ENCODE measurements around the gene APPL1. TPM values are rescaled to one million over a fixed set of nuclear protein-coding genes. Genes with fewer than 3 reads are reported as not detected.
A peak's percentile ranks its signal among the peaks of the same experiment; 100 is the strongest.
"Not testable (repeated sequence)": the region's sequence is repeated elsewhere in the genome, so short reads cannot be mapped to it uniquely, and the experiment has no call there.

The APPL1 gene
- total RNA-seq, 1 donor: 69.1 TPM

- peak; percentile 16 for DNase-seq (ENCODE audit: low read depth)
- peak; percentile 21 for TF ChIP-seq CTCF (IDR thresholded peaks at IDR 0.05; ENCODE audit: insufficient read depth, low read length)
- H3K4me3 ChIP-seq (ENCODE audit: low read depth, low read length): no peak overlapping the region
Measured at GRCh38 chr3:57298041-57298440, 70.5 kb downstream of the APPL1 start.

- H3K4me3 ChIP-seq (ENCODE audit: low read depth, low read length): not testable (repeated sequence)
- peak; percentile 25 for DNase-seq (ENCODE audit: low read depth)
Measured at GRCh38 chr3:57303520-57303919, 76.0 kb downstream of the APPL1 start.

- TF ChIP-seq CTCF (IDR thresholded peaks at IDR 0.05; ENCODE audit: insufficient read depth, low read length): no peak
- no peak overlapping the region for H3K4me3 ChIP-seq (ENCODE audit: low read depth, low read length)
- no peak for DNase-seq (ENCODE audit: low read depth)
Measured at GRCh38 chr3:57309769-57310360, 82.3 kb downstream of the APPL1 start.

- no peak for DNase-seq (ENCODE audit: low read depth)
- no peak overlapping the region for H3K4me3 ChIP-seq (ENCODE audit: low read depth, low read length)
- TF ChIP-seq CTCF (IDR thresholded peaks at IDR 0.05; ENCODE audit: insufficient read depth, low read length): no peak
Measured at GRCh38 chr3:57314204-57314603, 86.7 kb downstream of the APPL1 start.

Other genes starting within 250 kb of the APPL1 start
- gene SPATA12, start 167.1 kb upstream of the APPL1 start, total RNA-seq (ENCODE audit: low replicate concordance): 0.09 TPM in 1 of 2 replicates, not detected in the other
- gene IL17RD, start 62.4 kb upstream of the APPL1 start, total RNA-seq (ENCODE audit: low replicate concordance): 9.5 and 13.6 TPM in 2 replicates
- 0.81 and 2.4 TPM in 2 replicates for gene HESX1, start 27.8 kb upstream of the APPL1 start, total RNA-seq (ENCODE audit: low replicate concordance)
- gene ASB14, start 65.0 kb downstream of the APPL1 start, total RNA-seq (ENCODE audit: low replicate concordance): under 0.01 TPM in 1 of 2 replicates, not detected in the other